ENCODE data around the gene TLE4. TPM values are rescaled to one million over a fixed set of nuclear protein-coding genes. Genes with fewer than 3 reads are reported as not detected.

Gene TLE4
- total and polyA plus RNA-seq, 2 of the 4 experiments (the other 2 are of a cell fraction) = 68.0 to 78.1 TPM

GRCh38 chr9:79691496-79691895 lies 119.7 kb downstream of the TLE4 start:
- WGBS, 2 experiments (ENCODE audit: extremely low coverage in 2 of 2, insufficient read length in 1 of 2) = 100% methylated on average over 1 of the region's 5 CpGs; no CpG with 5 or more reads in 1 of the 2 experiments
- Histone ChIP-seq H2AK5ac (ENCODE audit: low read depth, low read length) (no peak overlapping the region), H3K27me3 (ENCODE audit: control insufficient read depth, insufficient read depth, low read length) (no peaks in the 10 kb centered on the region), H3K9me3 (ENCODE audit: control insufficient read depth, insufficient read depth, low read length) (no peaks in the 10 kb centered on the region), H3K27ac (ENCODE audit: insufficient read depth, low read length) (no peak overlapping the region), H4K5ac (ENCODE audit: low read depth, low read length) (no peak overlapping the region), H3K9me1 (ENCODE audit: insufficient read depth, low read length) (peaks cover 25% of the 10 kb centered on the region), H3K9ac (ENCODE audit: low read depth, low read length) (no peak overlapping the region), H3K4me2 (ENCODE audit: low read depth, low read length) (no peak overlapping the region), H4K20me1 (ENCODE audit: insufficient read depth, low read length) (peaks cover 13% of the 10 kb centered on the region; the same call in 1 of the 2 replicates), H2AFZ (replicated peaks; ENCODE audit: low read length, poor library complexity) (no peak overlapping the region), H2BK5ac (ENCODE audit: low read depth, low read length, poor library complexity, severe bottlenecking) (no peak overlapping the region), H3K36me3 (ENCODE audit: control insufficient read depth, insufficient read depth, low read length) (peaks cover 7% of the 10 kb centered on the region), H2AK9ac (replicated peaks; ENCODE audit: low read depth, low read length, poor library complexity) (no peak overlapping the region), H3K18ac (ENCODE audit: low read depth, low read length) (no peak overlapping the region), H2BK15ac (ENCODE audit: low read depth, low read length) (no peak overlapping the region), H3K23ac (ENCODE audit: low read depth, low read length) (no peak overlapping the region), H2BK20ac (ENCODE audit: low read depth, low read length) (no peak overlapping the region), H3K14ac (replicated peaks; ENCODE audit: low read depth, low read length) (no peak overlapping the region), H3K4ac (ENCODE audit: low read depth, low read length) (no peak overlapping the region), H4K91ac (ENCODE audit: insufficient read depth, low read depth, low read length) (no peak overlapping the region), H3K4me1 (ENCODE audit: control insufficient read depth, insufficient read depth, low read length) (peaks cover 12% of the 10 kb centered on the region), H4K8ac (ENCODE audit: low read depth in 2 of 2, low read length in 2 of 2) (no peak overlapping the region), H3K4me3 (ENCODE audit: insufficient read depth, low read depth, low read length) (no peak overlapping the region), H3K79me1 (ENCODE audit: low read depth in 1 of 2, low read length in 2 of 2) (peaks cover 32 to 58% of the 10 kb centered on the region in 2 experiments), H2BK120ac (ENCODE audit: low read depth, low read length) (no peak overlapping the region), H3K56ac (ENCODE audit: extremely low read depth, insufficient read depth, low read length) (no peak overlapping the region)
- ATAC-seq (ENCODE audit: low read depth) (no peak), DNase-seq (no peak)
- no peak for TF ChIP-seq RCOR1 (IDR thresholded peaks at IDR 0.05; ENCODE audit: insufficient replicate concordance, low read length)
- TF ChIP-seq RFX5 (IDR thresholded peaks at IDR 0.05; ENCODE audit: low read depth, low read length) = no peak
- no peak for TF ChIP-seq MXI1 (IDR thresholded peaks at IDR 0.05; ENCODE audit: borderline replicate concordance, low read depth, low read length)
- TF ChIP-seq USF2 (IDR thresholded peaks at IDR 0.05; ENCODE audit: low read depth, low read length) = no peak
- TF ChIP-seq POLR2A (IDR thresholded peaks at IDR 0.05; ENCODE audit: low read depth, low read length) = no peak
- TF ChIP-seq CEBPB (IDR thresholded peaks at IDR 0.05; ENCODE audit: low read depth, low read length) = no peak
- no peak for TF ChIP-seq CHD1 (IDR thresholded peaks at IDR 0.05; ENCODE audit: low read depth, low read length)
- no peak for TF ChIP-seq BHLHE40 (IDR thresholded peaks at IDR 0.05; ENCODE audit: low read depth, low read length)
- TF ChIP-seq, protein P1, sequence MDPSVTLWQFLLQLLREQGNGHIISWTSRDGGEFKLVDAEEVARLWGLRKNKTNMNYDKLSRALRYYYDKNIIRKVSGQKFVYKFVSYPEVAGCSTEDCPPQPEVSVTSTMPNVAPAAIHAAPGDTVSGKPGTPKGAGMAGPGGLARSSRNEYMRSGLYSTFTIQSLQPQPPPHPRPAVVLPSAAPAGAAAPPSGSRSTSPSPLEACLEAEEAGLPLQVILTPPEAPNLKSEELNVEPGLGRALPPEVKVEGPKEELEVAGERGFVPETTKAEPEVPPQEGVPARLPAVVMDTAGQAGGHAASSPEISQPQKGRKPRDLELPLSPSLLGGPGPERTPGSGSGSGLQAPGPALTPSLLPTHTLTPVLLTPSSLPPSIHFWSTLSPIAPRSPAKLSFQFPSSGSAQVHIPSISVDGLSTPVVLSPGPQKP (IDR thresholded peaks at IDR 0.05; ENCODE audit: borderline replicate concordance, low read depth, low read length) = no peak
- TF ChIP-seq MAFK (IDR thresholded peaks at IDR 0.05; ENCODE audit: low read depth, low read length) = no peak
- TF ChIP-seq RAD21 (IDR thresholded peaks at IDR 0.05; ENCODE audit: low read length) = no peak
- no peak for TF ChIP-seq FOS (IDR thresholded peaks at IDR 0.05; ENCODE audit: low read depth, low read length)
- no peak for TF ChIP-seq SMC3 (IDR thresholded peaks at IDR 0.05; ENCODE audit: low read depth, low read length)
- BruUV-seq (replicated peaks) = no TSS peak
- ChIA-PET POLR2A (ENCODE audit: unreplicated experiment) (no interaction called here), CTCF (no interaction called here)
- in situ Hi-C loops (cut with MboI; ENCODE audit: low sequenced_read_pairs) = no loop called here
- intact Hi-C loops (cut with micrococcal nuclease) = loop anchor here (10.0 kb wide), 1 partner anchor 557 kb away; no protein-coding TSS in a partner anchor
- dilution Hi-C loops (cut with HindIII; ENCODE audit: low sequenced_read_pairs, unreplicated experiment) = no loop called here

Data from IMR-90 (cell line).